ENCODE results near the gene GNE. TPM values are rescaled to one million over a fixed set of nuclear protein-coding genes. Genes with fewer than 3 reads are reported as not detected.

The GNE gene
- total and polyA plus RNA-seq, 2 of the 8 experiments (the other 6 are each of a cell fraction or from before 2014, with no cell fraction given) = 5.1 to 11.1 TPM

GRCh38 chr9:36249189-36249588 is 9.1 kb downstream of the GNE start:
- no peak overlapping the region for H3K27ac ChIP-seq (ENCODE audit: low read depth, low read length)
- ChIA-PET POLR2A (ENCODE audit: partially characterized antibody) (interaction anchor here (1.4 kb wide), 1 partner anchor 79 kb away, joined by 4 read pairs; no protein-coding TSS in a partner anchor), CTCF (ENCODE audit: partially characterized antibody) (interaction anchor here (0.9 to 2.6 kb wide), 8 partner anchors 64 to 95 kb away, joined by 3 to 23 read pairs (median 4); no protein-coding TSS in a partner anchor)
- no peak overlapping the region for H2BK12ac ChIP-seq (ENCODE audit: low read depth, low read length)
- H2BK120ac ChIP-seq (replicated peaks; ENCODE audit: low read depth, low read length) = no peak overlapping the region
- H4K20me1 ChIP-seq (replicated peaks in 1 of 2; ENCODE audit: control insufficient read depth in 1 of 2, insufficient read depth in 2 of 2, low read length in 2 of 2) = peaks cover 0 to 2% of the 10 kb centered on the region in 2 experiments
- no peak overlapping the region for H4K91ac ChIP-seq (replicated peaks; ENCODE audit: insufficient read length, low read length)
- no peak overlapping the region for H2BK15ac ChIP-seq (ENCODE audit: low read length)
- no peak overlapping the region for H2BK5ac ChIP-seq (ENCODE audit: low read depth, low read length)
- H3K9me3 ChIP-seq (ENCODE audit: insufficient read depth in 2 of 2, low read depth in 1 of 2, low read length in 1 of 2) = no peaks in the 10 kb centered on the region
- H2BK20ac ChIP-seq (ENCODE audit: low read length) = no peak overlapping the region
- no peak overlapping the region for H3K4me3 ChIP-seq (ENCODE audit: extremely low read depth in 1 of 4, insufficient read depth in 2 of 4, low read depth in 3 of 4, low read length in 4 of 4)
- peaks cover 4% of the 10 kb centered on the region for H3K79me1 ChIP-seq (ENCODE audit: low read depth, low read length)
- peaks cover 0 to 4% (median 0%) of the 10 kb centered on the region in 4 experiments; a peak in 5 of 8 replicates for H3K36me3 ChIP-seq (ENCODE audit: control insufficient read depth in 2 of 4, insufficient read depth in 4 of 4, low read length in 3 of 4)
- H3K23me2 ChIP-seq (ENCODE audit: low read depth, low read length) = no peaks in the 10 kb centered on the region
- H3K14ac ChIP-seq (ENCODE audit: insufficient read length) = no peak overlapping the region
- no peak overlapping the region for H2AK5ac ChIP-seq (ENCODE audit: low read depth, low read length)
- no peak overlapping the region for H4K5ac ChIP-seq (ENCODE audit: insufficient read length, low read depth, low read length)
- no peak overlapping the region for H3K9ac ChIP-seq (replicated peaks in 1 of 4; ENCODE audit: extremely low read depth in 1 of 4, low read depth in 3 of 4, low read length in 3 of 4)
- no peak overlapping the region for H3K4ac ChIP-seq (replicated peaks; ENCODE audit: insufficient read length, low read depth, low read length)
- TF ChIP-seq CHD1 (IDR thresholded peaks at IDR 0.05; ENCODE audit: low read depth, low read length) (no peak), SUZ12 (IDR thresholded peaks at IDR 0.05; ENCODE audit: low read length) (no peak), SIX5 (IDR thresholded peaks at IDR 0.05; ENCODE audit: low read depth, low read length) (no peak), GTF2F1 (IDR thresholded peaks at IDR 0.05; ENCODE audit: borderline replicate concordance, low read depth, low read length) (no peak)
- H3K79me2 ChIP-seq (ENCODE audit: control insufficient read depth in 1 of 2, insufficient read depth in 2 of 2, low read length in 2 of 2) = peaks cover 0 to 3% of the 10 kb centered on the region in 2 experiments; a peak in 1 of 4 replicates
- no peaks in the 10 kb centered on the region for H3K4me1 ChIP-seq (replicated peaks in 1 of 4; ENCODE audit: control insufficient read depth in 3 of 4, insufficient read depth in 4 of 4, low read length in 3 of 4)
- no peak overlapping the region for H3K4me2 ChIP-seq (ENCODE audit: insufficient read depth in 1 of 2, low read depth in 2 of 2, low read length in 2 of 2)
- H3K23ac ChIP-seq (ENCODE audit: insufficient read length) = no peak overlapping the region
- no peak overlapping the region for H2AFZ ChIP-seq (ENCODE audit: low read length)
- WGBS, 2 experiments (ENCODE audit: extremely low coverage in 1 of 2, insufficient coverage in 1 of 2, insufficient read length in 1 of 2, insufficient replicate concordance in 2 of 2, low coverage in 1 of 2, low lambda C conversion rate in 2 of 2, missing lambda C conversion rate in 1 of 2) = 89% methylated on average over 6 of the region's 6 CpGs; no CpG with 5 or more reads in 1 of the 2 experiments
- FAIRE-seq (no peak), DNase-seq (ENCODE audit: low read depth in 1 of 2, low spot score in 2 of 2) (no peak)
- no peak overlapping the region for H3K56ac ChIP-seq (replicated peaks; ENCODE audit: insufficient read length, low read depth, low read length)
- H4K8ac ChIP-seq (ENCODE audit: extremely low read depth, insufficient read depth, low read length) = no peak overlapping the region
- no peaks in the 10 kb centered on the region for H3K27me3 ChIP-seq (replicated peaks in 1 of 4; ENCODE audit: control insufficient read depth in 3 of 4, extremely low read depth in 1 of 4, insufficient read depth in 3 of 4, low read length in 3 of 4)
- H3K18ac ChIP-seq (ENCODE audit: extremely low read depth, low read length) = no peak overlapping the region

Data from H1 (cell line).